Melanocyte of skin (primary cell): Measurements from ENCODE around the gene SPINK6. TPM values are rescaled to one million over a fixed set of nuclear protein-coding genes. Genes with fewer than 3 reads are reported as not detected.

Experiments
- small RNA-seq, 2 donors: library from RNA; depleted of rRNA; stranded (forward); fragments of <200 nt; gene quantifications; one replicate each; pipeline ENCODE3, GENCODE V24; 2012
- total RNA-seq, 2 donors: library from RNA; depleted of rRNA; stranded (reverse); fragments of >200 nt; gene quantifications; 2 replicates each; pipeline ENCODE4 v1.2.3, GENCODE V29; 2012

SPINK6 gene
- total RNA-seq: not detected

GRCh38 chr5:148202531-148203203, at the start of gene SPINK6:
Gene SPINK6, plus strand, starts transcription at chr5:148203042. Its CDS starts 55 bp downstream, at chr5:148203097.

GRCh38 chr5:148168246-148168645, 34.6 kb upstream of the SPINK6 start, which contains the start of gene SPINK14:
Gene SPINK14, plus strand, starts transcription at chr5:148168546. Its CDS starts 1,187 bp downstream, at chr5:148169733.

GRCh38 chr5:148238418-148238794, 35.6 kb downstream of the SPINK6 start, which contains the start of gene MARCOL:
Gene MARCOL, plus strand, starts transcription at chr5:148238525. Its CDS starts 73 bp downstream, at chr5:148238598.

Small RNA genes within 50 kb of the gene (small RNA-seq; reads per million reads assigned to genes)
- gene HMGN1P16: 0 reads per million in 2 donors

Other genes with a start within 250 kb of the SPINK6 start
- not detected for gene SPINK5, start 139.1 kb upstream of the SPINK6 start, total RNA-seq
- not detected for gene SPINK14, start 34.5 kb upstream of the SPINK6 start, total RNA-seq
- not detected for gene MARCOL, start 35.5 kb downstream of the SPINK6 start, total RNA-seq
- not detected for gene SPINK13, start 65.8 kb downstream of the SPINK6 start, total RNA-seq
- gene SPINK7, start 109.4 kb downstream of the SPINK6 start, total RNA-seq: not detected
- gene SPINK9, start 132.5 kb downstream of the SPINK6 start, total RNA-seq: not detected
- gene FBXO38, start 180.9 kb downstream of the SPINK6 start, total RNA-seq: 10 to 100 TPM; 61.3 to 69.5 TPM